ENCODE data around the gene SCN1A. TPM values are rescaled to one million over a fixed set of nuclear protein-coding genes. Genes with fewer than 3 reads are reported as not detected.

Gene SCN1A
- total RNA-seq, 4 donors from 2014 or later, result under 0.01 TPM; not detected in 3

DNA sequence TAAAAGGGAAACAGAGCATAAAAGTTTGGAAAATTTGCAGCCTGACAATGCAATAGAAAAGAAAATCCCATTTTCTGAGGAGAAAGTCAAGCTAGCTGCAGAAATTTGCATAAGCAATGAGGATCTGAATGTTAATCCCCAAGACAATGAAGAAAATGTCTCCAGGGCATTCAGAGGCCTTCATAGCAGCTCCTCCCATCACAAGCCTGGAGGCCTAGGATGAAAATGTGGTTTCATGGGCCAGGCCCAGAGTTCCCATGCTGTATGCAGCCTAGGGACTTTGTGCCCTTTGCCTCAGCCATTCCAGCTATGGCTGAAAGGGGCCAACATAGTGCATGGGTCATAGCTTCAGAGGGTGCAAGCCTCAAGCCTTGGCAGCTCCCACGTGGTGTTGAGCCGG lies 10.3 kb upstream of the SCN1A start:
- WGBS, result 89% methylated on average over 2 of the region's 2 CpGs
- no peak for DNase-seq (ENCODE audit: extremely low spot score)
- Histone ChIP-seq H3K27me3 (peaks cover 0 to 3% (median 0%) of the 10 kb centered on the region in 4 donors), H3K27ac (replicated peaks in 1 of 4) (no peak overlapping the region), H3K9me3 (no peaks in the 10 kb centered on the region), H3K4me3 (no peak overlapping the region), H3K36me3 (no peaks in the 10 kb centered on the region), H3K4me1 (no peaks in the 10 kb centered on the region)
- intact Hi-C loops (cut with DNase I), result no loop called here
- TF ChIP-seq EP300 (IDR thresholded peaks at IDR 0.05), result no peak
- TF ChIP-seq POLR2A (IDR thresholded peaks at IDR 0.05; ENCODE audit: low read depth), result no peak
- TF ChIP-seq, protein P1, sequence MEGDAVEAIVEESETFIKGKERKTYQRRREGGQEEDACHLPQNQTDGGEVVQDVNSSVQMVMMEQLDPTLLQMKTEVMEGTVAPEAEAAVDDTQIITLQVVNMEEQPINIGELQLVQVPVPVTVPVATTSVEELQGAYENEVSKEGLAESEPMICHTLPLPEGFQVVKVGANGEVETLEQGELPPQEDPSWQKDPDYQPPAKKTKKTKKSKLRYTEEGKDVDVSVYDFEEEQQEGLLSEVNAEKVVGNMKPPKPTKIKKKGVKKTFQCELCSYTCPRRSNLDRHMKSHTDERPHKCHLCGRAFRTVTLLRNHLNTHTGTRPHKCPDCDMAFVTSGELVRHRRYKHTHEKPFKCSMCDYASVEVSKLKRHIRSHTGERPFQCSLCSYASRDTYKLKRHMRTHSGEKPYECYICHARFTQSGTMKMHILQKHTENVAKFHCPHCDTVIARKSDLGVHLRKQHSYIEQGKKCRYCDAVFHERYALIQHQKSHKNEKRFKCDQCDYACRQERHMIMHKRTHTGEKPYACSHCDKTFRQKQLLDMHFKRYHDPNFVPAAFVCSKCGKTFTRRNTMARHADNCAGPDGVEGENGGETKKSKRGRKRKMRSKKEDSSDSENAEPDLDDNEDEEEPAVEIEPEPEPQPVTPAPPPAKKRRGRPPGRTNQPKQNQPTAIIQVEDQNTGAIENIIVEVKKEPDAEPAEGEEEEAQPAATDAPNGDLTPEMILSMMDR (IDR thresholded peaks at IDR 0.05), result no peak
- no peak for TF ChIP-seq POLR2AphosphoS5 (IDR thresholded peaks at IDR 0.05)

DNA sequence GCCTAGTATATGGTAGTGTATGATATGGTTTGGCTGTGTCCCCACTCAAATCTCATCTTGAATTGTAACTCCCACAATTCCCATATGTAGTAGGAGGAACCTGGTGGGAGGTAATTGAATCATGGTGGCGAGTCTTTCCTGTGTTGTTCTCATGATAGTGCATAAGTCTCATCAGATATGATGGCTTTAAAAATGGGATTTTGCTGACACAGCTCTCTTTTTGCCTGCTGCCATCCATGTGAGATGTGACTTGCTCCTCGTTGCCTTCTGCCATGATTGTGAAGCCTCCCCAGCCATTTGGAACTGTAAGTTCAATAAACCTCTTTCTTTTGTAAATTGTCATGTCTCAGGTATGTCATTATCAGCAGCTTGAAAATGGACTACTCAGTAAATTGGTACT lies 9.5 kb upstream of the SCN1A start:
- no peak for DNase-seq (ENCODE audit: extremely low spot score)
- WGBS, result 78% methylated on average over 2 of the region's 2 CpGs
- Histone ChIP-seq H3K36me3 (no peaks in the 10 kb centered on the region), H3K27me3 (peaks cover 0 to 3% (median 0%) of the 10 kb centered on the region in 4 donors), H3K9me3 (no peaks in the 10 kb centered on the region), H3K27ac (replicated peaks in 1 of 4) (no peak overlapping the region), H3K4me1 (no peaks in the 10 kb centered on the region), H3K4me3 (no peak overlapping the region)
- intact Hi-C loops (cut with DNase I), result no loop called here
- no peak for TF ChIP-seq EP300 (IDR thresholded peaks at IDR 0.05)
- no peak for TF ChIP-seq POLR2AphosphoS5 (IDR thresholded peaks at IDR 0.05)
- no peak for TF ChIP-seq POLR2A (IDR thresholded peaks at IDR 0.05; ENCODE audit: low read depth)
- TF ChIP-seq, protein P1 (IDR thresholded peaks at IDR 0.05), result no peak

DNA sequence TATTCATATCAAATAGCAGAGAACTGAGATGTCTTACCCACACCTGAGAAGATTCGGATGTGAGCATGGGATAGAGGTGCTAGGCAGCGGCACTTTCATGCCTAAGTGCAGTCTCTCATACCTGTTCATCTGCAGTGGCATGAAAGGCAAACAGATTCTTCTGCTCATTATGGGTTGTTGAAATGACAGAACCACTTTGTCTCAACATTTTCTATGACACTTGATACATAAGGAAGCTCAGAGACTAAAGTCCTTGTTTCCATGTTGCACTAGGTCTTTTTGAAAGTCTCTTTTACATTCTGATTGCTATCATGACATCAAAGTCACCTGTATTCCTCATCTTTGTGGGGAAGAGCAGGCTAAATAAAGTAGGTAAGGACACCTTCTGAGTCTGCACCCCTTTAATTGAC lies 8.0 kb upstream of the SCN1A start:
- WGBS, result 81% methylated on average over 2 of the region's 2 CpGs
- Histone ChIP-seq H3K4me3 (no peak overlapping the region), H3K9me3 (no peaks in the 10 kb centered on the region), H3K4me1 (no peaks in the 10 kb centered on the region), H3K27me3 (peaks cover 0 to 5% (median 1%) of the 10 kb centered on the region in 4 donors), H3K36me3 (no peaks in the 10 kb centered on the region), H3K27ac (replicated peaks in 1 of 4) (no peak overlapping the region)
- no peak for DNase-seq (ENCODE audit: extremely low spot score)
- TF ChIP-seq EP300 (IDR thresholded peaks at IDR 0.05), result no peak
- no peak for TF ChIP-seq POLR2A (IDR thresholded peaks at IDR 0.05; ENCODE audit: low read depth)
- TF ChIP-seq, protein P1 (IDR thresholded peaks at IDR 0.05), result no peak
- no peak for TF ChIP-seq POLR2AphosphoS5 (IDR thresholded peaks at IDR 0.05)
- intact Hi-C loops (cut with DNase I), result no loop called here

DNA sequence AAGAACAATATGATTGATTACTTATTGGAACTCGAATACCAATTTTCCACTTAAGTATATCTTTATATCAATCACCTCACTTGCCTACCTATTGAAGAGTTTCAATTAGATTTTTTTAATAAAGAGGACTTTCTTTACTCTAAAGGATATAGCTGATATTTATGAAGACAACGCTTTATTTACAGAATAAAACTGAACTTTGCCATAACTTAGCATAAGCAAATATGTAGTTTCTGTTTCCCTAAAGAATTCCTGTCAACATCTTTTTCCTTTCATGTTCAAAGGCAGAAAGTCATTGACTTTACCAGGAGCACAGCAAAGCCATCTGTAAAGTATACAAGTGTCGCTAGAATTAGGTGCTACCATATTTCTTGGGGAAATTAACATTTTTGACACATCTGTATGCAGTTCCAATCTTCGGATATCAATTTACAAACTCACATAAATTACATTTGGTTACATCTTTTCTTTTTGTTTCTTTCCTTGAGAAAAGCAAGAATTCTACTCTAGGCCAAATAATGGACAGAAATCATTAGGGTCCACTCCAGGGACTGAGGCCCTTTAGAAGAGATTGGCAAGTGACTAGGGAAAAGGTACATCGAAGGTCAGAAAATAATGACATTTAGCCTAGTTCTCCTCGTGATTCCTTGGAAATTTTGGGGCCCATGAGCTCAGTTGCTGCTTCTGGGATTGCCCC lies 7.5 kb upstream of the SCN1A start:
- Histone ChIP-seq H3K4me1 (no peaks in the 10 kb centered on the region), H3K36me3 (no peaks in the 10 kb centered on the region), H3K4me3 (no peak overlapping the region), H3K27me3 (peaks cover 0 to 5% (median 1%) of the 10 kb centered on the region in 4 donors), H3K9me3 (no peaks in the 10 kb centered on the region), H3K27ac (replicated peaks in 1 of 4) (no peak overlapping the region)
- 74% methylated on average over 6 of the region's 6 CpGs for WGBS
- DNase-seq (ENCODE audit: extremely low spot score), result no peak
- intact Hi-C loops (cut with DNase I), result no loop called here
- no peak for TF ChIP-seq POLR2A (IDR thresholded peaks at IDR 0.05; ENCODE audit: low read depth)
- TF ChIP-seq, protein P1 (IDR thresholded peaks at IDR 0.05), result no peak
- no peak for TF ChIP-seq EP300 (IDR thresholded peaks at IDR 0.05)
- no peak for TF ChIP-seq POLR2AphosphoS5 (IDR thresholded peaks at IDR 0.05)

All from esophagus muscularis mucosa (tissue), 4 donors.